Measurements from ENCODE around the gene AVEN.

The AVEN gene

DNA sequence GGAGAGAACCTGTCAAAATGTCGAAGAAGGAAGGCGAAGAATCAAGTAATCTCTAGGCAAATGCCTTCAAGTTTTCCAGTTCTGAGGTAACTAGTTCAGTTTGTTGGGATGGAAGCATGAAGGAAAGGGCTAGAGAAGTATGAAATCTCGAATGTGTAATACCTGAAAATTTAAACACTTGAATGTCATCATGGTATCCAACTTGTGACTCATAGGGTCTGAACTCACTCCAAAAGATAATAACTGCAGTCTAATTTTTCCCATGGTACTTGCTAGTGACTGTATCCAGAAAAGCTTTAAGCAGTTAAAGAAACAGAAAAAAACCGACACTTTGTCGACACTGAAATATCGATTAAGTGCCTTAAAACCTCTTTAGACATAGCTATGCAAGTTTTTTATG is 173.6 kb downstream of the AVEN start:
- Histone ChIP-seq H3K27me3 (replicated peaks) (no peaks in the 10 kb centered on the region), H3K27ac (no peak overlapping the region), H3K36me3 (replicated peaks) (no peaks in the 10 kb centered on the region), H3K4me3 (ENCODE audit: low read depth, low read length) (no peak overlapping the region)
- TF ChIP-seq, protein P1, sequence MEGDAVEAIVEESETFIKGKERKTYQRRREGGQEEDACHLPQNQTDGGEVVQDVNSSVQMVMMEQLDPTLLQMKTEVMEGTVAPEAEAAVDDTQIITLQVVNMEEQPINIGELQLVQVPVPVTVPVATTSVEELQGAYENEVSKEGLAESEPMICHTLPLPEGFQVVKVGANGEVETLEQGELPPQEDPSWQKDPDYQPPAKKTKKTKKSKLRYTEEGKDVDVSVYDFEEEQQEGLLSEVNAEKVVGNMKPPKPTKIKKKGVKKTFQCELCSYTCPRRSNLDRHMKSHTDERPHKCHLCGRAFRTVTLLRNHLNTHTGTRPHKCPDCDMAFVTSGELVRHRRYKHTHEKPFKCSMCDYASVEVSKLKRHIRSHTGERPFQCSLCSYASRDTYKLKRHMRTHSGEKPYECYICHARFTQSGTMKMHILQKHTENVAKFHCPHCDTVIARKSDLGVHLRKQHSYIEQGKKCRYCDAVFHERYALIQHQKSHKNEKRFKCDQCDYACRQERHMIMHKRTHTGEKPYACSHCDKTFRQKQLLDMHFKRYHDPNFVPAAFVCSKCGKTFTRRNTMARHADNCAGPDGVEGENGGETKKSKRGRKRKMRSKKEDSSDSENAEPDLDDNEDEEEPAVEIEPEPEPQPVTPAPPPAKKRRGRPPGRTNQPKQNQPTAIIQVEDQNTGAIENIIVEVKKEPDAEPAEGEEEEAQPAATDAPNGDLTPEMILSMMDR (IDR thresholded peaks at IDR 0.05; ENCODE audit: low read depth, low read length, missing control alignments): no peak
- no peak for DNase-seq
- in situ Hi-C loops (cut with HindIII; ENCODE audit: low pct_ligation_motif_present, low sequenced_read_pairs): no loop called here

DNA sequence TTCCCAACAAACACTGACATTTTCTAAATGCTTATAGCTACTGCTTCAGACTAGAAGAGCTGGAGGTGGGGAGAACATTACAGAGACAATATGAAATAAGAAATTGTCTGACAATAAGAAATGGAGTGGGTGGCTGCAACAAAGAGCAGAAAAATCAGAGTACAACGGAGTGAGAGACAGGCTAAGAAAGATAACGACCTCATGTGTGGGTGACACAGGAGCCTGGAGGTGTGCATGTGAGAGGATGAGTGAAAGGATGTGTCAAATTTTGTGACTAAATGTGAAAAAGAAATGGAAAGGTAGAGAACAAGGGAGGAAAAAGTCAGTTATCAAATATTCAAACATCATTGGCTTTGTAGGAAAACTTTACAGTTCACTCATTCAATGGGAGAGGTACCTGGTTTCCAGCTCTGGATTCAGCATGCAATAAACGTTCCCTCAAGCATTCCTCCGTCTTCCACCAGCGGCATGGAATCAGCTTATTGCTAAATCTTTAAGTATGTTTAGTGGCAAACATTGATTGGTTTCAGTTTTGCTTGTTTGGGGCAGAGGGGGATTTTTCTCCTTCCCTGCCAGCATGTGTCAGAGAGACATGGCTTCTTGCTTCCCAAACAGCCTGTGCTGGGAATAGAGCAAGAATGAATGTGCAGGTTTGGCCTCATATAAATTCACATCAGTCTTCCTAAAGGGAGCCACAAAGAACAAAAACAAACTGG is 174.5 kb downstream of the AVEN start:
- no peak overlapping the region for H3K4me3 ChIP-seq (ENCODE audit: low read depth, low read length)
- DNase-seq: no peak
- in situ Hi-C loops (cut with HindIII; ENCODE audit: low pct_ligation_motif_present, low sequenced_read_pairs): no loop called here
- H3K36me3 ChIP-seq (replicated peaks): peaks cover 1% of the 10 kb centered on the region
- no peak overlapping the region for H3K27ac ChIP-seq
- H3K27me3 ChIP-seq (replicated peaks): no peaks in the 10 kb centered on the region
- TF ChIP-seq, protein P1 (IDR thresholded peaks at IDR 0.05; ENCODE audit: low read depth, low read length, missing control alignments): no peak

DNA sequence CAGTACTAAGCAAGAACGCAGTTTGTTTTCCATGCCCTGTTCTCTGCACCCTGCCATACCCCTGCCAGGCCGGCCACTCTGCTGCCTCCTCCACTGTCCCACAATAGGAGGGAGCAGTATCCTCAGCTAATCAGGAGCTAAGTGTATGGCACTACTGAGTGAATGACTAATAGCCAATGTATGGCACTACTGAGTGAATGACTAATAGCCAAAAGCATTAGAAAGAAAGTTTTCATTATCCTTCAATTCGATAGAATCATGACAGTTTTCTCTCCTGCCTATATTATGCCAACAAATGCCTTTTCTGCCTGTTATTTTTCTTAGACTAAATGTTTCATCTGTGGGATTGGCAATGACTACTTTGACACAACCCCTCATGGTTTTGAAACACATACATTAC is 178.2 kb downstream of the AVEN start:
- no peak overlapping the region for H3K4me3 ChIP-seq (ENCODE audit: low read depth, low read length)
- DNase-seq: peak; percentile 50
- peaks cover 5% of the 10 kb centered on the region for H3K36me3 ChIP-seq (replicated peaks)
- in situ Hi-C loops (cut with HindIII; ENCODE audit: low pct_ligation_motif_present, low sequenced_read_pairs): no loop called here
- H3K27ac ChIP-seq: no peak overlapping the region
- no peaks in the 10 kb centered on the region for H3K27me3 ChIP-seq (replicated peaks)
- TF ChIP-seq, protein P1 (IDR thresholded peaks at IDR 0.05; ENCODE audit: low read depth, low read length, missing control alignments): no peak

DNA sequence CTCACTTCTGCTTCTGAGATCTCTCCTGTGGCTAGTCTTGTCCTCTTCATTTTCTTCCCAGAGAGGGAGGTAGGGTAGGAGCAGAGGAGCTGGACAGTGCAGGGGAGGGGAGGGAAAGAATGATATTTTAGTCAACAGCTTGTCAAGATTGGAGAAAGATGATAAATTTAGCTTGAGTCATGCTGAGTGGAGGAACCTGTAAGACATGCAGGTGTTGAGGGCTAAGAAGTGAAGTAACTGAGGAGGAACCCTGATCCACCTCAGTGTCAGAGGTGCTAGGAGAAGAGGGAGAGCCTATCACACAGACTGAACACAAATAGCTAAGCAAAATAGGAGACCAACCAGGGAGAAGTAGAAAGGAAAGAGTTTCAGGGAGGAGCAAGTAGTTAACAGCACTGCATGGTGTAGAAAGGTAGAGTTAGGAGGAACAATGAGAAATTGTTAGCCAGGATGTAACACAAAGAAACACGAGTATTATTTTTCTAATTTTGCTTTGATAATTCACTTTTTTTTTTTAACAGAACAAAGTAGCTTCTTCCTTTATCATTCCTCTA is 178.9 kb downstream of the AVEN start:
- TF ChIP-seq, protein P1 (IDR thresholded peaks at IDR 0.05; ENCODE audit: low read depth, low read length, missing control alignments): no peak
- in situ Hi-C loops (cut with HindIII; ENCODE audit: low pct_ligation_motif_present, low sequenced_read_pairs): no loop called here
- Histone ChIP-seq H3K27ac (no peak overlapping the region), H3K36me3 (replicated peaks) (peaks cover 5% of the 10 kb centered on the region), H3K27me3 (replicated peaks) (no peaks in the 10 kb centered on the region), H3K4me3 (ENCODE audit: low read depth, low read length) (no peak overlapping the region)
- DNase-seq: no peak

DNA sequence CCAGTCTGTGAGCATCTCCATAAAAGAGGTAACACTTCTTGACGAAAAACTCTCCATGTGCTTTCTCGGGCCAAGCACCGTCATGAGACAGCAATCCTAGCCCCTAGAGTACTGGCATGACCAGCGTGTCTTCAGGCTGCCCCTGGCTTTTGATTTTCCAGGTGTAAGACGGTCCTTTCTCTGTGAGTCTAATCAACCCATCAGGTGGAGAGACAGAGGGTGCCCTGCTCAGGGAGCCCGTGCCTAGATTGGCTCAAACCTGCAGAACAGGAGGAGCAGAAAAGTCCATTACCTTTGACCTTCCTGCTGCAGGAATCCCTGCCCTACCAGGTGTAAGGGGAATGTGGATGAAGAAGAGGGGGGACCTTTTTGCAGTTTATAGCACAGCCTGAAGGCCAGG is 180.2 kb downstream of the AVEN start:
- no peak for DNase-seq
- Histone ChIP-seq H3K27ac (no peak overlapping the region), H3K27me3 (replicated peaks) (no peaks in the 10 kb centered on the region), H3K36me3 (replicated peaks) (peaks cover 5% of the 10 kb centered on the region), H3K4me3 (ENCODE audit: low read depth, low read length) (no peak overlapping the region)
- TF ChIP-seq, protein P1 (IDR thresholded peaks at IDR 0.05; ENCODE audit: low read depth, low read length, missing control alignments): no peak
- in situ Hi-C loops (cut with HindIII; ENCODE audit: low pct_ligation_motif_present, low sequenced_read_pairs): no loop called here

DNA sequence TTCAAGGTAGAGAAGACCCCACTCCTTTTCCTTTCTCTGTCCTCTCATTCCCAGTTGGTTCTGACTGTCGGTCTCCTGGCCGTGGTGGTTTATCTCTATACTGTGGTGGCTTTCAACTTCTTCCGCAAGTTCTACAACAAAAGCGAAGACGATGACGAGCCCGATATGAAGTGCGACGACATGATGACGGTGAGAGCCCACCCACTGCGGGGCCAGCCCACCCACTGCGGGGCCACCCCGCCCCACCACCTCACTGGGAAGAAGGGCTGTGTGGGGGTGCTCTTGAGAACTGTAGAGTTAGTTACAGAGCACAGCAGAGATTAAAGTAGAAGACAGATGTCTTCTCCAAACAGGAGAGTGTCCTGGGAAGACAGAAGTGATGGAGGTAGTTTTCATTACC is 181.3 kb downstream of the AVEN start:
- TF ChIP-seq, protein P1 (IDR thresholded peaks at IDR 0.05; ENCODE audit: low read depth, low read length, missing control alignments): no peak
- no peak overlapping the region for H3K27ac ChIP-seq
- in situ Hi-C loops (cut with HindIII; ENCODE audit: low pct_ligation_motif_present, low sequenced_read_pairs): no loop called here

More for the DNA sequence above, 181.3 kb downstream of the AVEN start:
- DNase-seq: no peak
- H3K4me3 ChIP-seq (ENCODE audit: low read depth, low read length): no peak overlapping the region
- no peaks in the 10 kb centered on the region for H3K27me3 ChIP-seq (replicated peaks)
- H3K36me3 ChIP-seq (replicated peaks): peaks cover 5% of the 10 kb centered on the region
